Mesendoderm (in vitro differentiated cells): ENCODE data around the gene IQCK.

Source experiments
- DNase-seq: peaks from one replicate; pipeline ENCODE4 v3.0.0; 2013
- H2AK5ac ChIP-seq: 2 replicates; pipeline ENCODE4 v1.6.1; 2013; ENCODE audit warnings: low read length, inconsistent platforms
- H2BK120ac ChIP-seq: 2 replicates; pipeline ENCODE4 v1.6.1; 2013; ENCODE audit warnings: low read depth, mild to moderate bottlenecking, low read length, moderate library complexity, mixed read lengths
- H2BK15ac ChIP-seq: replicated peaks from 2 replicates; pipeline ENCODE4 v1.6.1; 2013; ENCODE audit warnings: low read depth, mild to moderate bottlenecking, moderate library complexity
- H2BK5ac ChIP-seq: 2 replicates; pipeline ENCODE4 v1.6.1; 2013; ENCODE audit warnings: low read length, inconsistent platforms
- H3K18ac ChIP-seq: 2 replicates; pipeline ENCODE4 v1.6.1; 2013; ENCODE audit warnings: mild to moderate bottlenecking, low read length, mixed read lengths
- H3K23ac ChIP-seq: one replicate; pipeline ENCODE4 v1.6.1; 2013; ENCODE audit warnings: low read length
- H3K27ac ChIP-seq: 2 replicates; pipeline ENCODE4 v1.5.1; 2013; ENCODE audit warnings: low read depth, mild to moderate bottlenecking, inconsistent platforms, low read length, moderate library complexity
- H3K27me3 ChIP-seq: 2 replicates; pipeline ENCODE4 v1.6.1; 2013; ENCODE audit warnings: low read length, control low read depth, mild to moderate bottlenecking, inconsistent platforms; ENCODE audit not compliant: insufficient read depth, poor library complexity
- H3K36me3 ChIP-seq: 2 replicates; pipeline ENCODE4 v1.6.1; 2013; ENCODE audit warnings: low read length, inconsistent platforms; ENCODE audit not compliant: control insufficient read depth, insufficient read depth
- H3K4ac ChIP-seq: one replicate; pipeline ENCODE4 v1.6.1; 2013; ENCODE audit warnings: low read depth, mild to moderate bottlenecking, low read length, moderate library complexity
- H3K4me1 ChIP-seq: 2 replicates; pipeline ENCODE4 v1.6.1; 2013; ENCODE audit warnings: low read depth, low read length, inconsistent platforms; ENCODE audit not compliant: control insufficient read depth
- H3K4me2 ChIP-seq: 2 replicates; pipeline ENCODE4 v1.6.1; 2013; ENCODE audit warnings: low read length
- H3K4me3 ChIP-seq: 2 replicates; pipeline ENCODE4 v1.5.1; 2013; ENCODE audit warnings: mild to moderate bottlenecking, low read length
- H3K56ac ChIP-seq: one replicate; pipeline ENCODE4 v1.6.1; 2013; ENCODE audit warnings: low read length
- H3K79me1 ChIP-seq: 2 replicates; pipeline ENCODE4 v1.6.1; 2013; ENCODE audit warnings: low read length, inconsistent platforms
- H3K79me2 ChIP-seq: 2 replicates; pipeline ENCODE4 v1.6.1; 2013; ENCODE audit warnings: mild to moderate bottlenecking, low read length; ENCODE audit not compliant: control insufficient read depth, insufficient read depth
- H3K9ac ChIP-seq: 2 replicates; pipeline ENCODE4 v1.6.1; 2013; ENCODE audit warnings: low read length, inconsistent platforms
- H4K5ac ChIP-seq: one replicate; pipeline ENCODE4 v1.6.1; 2013; ENCODE audit warnings: low read length
- H4K8ac ChIP-seq: one replicate; pipeline ENCODE4 v1.6.1; 2013; ENCODE audit warnings: low read depth, mild to moderate bottlenecking, control low read depth, low read length, moderate library complexity
- WGBS: extraction: QIAGEN DNeasy Blood & Tissue Kit; methylation state at CpG from one replicate; pipeline ENCODE4 v1.1.7; 2013; ENCODE audit warnings: low lambda C conversion rate, missing lambda C conversion rate; ENCODE audit not compliant: insufficient coverage; ENCODE audit errors: extremely low coverage; 5-methylcytosine and 5-hydroxymethylcytosine counted together

IQCK gene

GRCh38 chr16:19767497-19767896, 49.4 kb downstream of the IQCK start:
- no peaks in the 10 kb centered on the region for H3K36me3 ChIP-seq
- WGBS, result no CpG with 5 or more reads among the region's 13 CpGs

GRCh38 chr16:19769239-19769638, 51.2 kb downstream of the IQCK start:
- Histone ChIP-seq H3K4ac (no peak overlapping the region), H3K79me1 (no peaks in the 10 kb centered on the region), H2AK5ac (no peak overlapping the region), H2BK15ac (no peak overlapping the region), H2BK5ac (no peak overlapping the region), H3K27ac (no peak overlapping the region), H3K79me2 (no peaks in the 10 kb centered on the region), H2BK120ac (no peak overlapping the region), H3K4me2 (no peak overlapping the region), H3K36me3 (no peaks in the 10 kb centered on the region), H3K18ac (no peak overlapping the region), H3K56ac (no peak overlapping the region), H3K23ac (no peak overlapping the region), H3K9ac (no peak overlapping the region), H4K8ac (no peak overlapping the region), H3K4me1 (no peaks in the 10 kb centered on the region), H3K4me3 (no peak overlapping the region), H4K5ac (no peak overlapping the region), H3K27me3 (no peaks in the 10 kb centered on the region)
- no CpG with 5 or more reads among the region's 4 CpGs for WGBS
- no peak for DNase-seq

More at GRCh38 chr16:19767497-19767896, 49.4 kb downstream of the IQCK start:
- no peak for DNase-seq
- Histone ChIP-seq H3K79me2 (no peaks in the 10 kb centered on the region), H3K4me2 (no peak overlapping the region), H3K18ac (no peak overlapping the region), H3K4me3 (no peak overlapping the region), H3K9ac (no peak overlapping the region), H3K4ac (no peak overlapping the region), H2BK15ac (no peak overlapping the region), H3K23ac (no peak overlapping the region), H2BK5ac (no peak overlapping the region), H4K5ac (no peak overlapping the region), H3K79me1 (no peaks in the 10 kb centered on the region), H3K27me3 (no peaks in the 10 kb centered on the region), H3K4me1 (no peaks in the 10 kb centered on the region), H3K56ac (no peak overlapping the region), H4K8ac (no peak overlapping the region), H2BK120ac (no peak overlapping the region), H2AK5ac (no peak overlapping the region), H3K27ac (no peak overlapping the region)

DNA sequence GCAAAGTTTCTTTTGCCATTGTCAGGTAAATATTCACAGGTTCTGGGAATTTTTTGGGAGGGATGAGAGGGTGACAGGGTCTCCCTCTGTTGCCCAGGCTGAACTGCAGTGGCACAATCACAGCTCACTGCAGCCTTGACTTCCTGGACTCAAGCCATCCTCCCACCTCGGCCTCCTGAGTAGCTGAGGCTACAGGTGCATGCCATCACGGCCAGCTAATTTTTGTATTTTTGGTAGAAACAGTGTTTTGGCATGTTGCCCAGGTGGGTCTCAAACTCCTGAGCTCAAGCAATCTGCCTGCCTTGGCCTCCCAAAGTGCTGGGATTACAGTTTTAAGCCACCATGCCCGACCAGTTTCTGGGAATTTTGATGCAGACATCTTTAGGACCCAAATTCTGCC, 53.0 kb downstream of the IQCK start:
- WGBS, result no CpG with 5 or more reads among the region's 3 CpGs
- Histone ChIP-seq H2AK5ac (no peak overlapping the region), H2BK120ac (no peak overlapping the region), H3K56ac (no peak overlapping the region), H3K36me3 (no peaks in the 10 kb centered on the region), H3K4me2 (no peak overlapping the region), H2BK5ac (no peak overlapping the region), H4K8ac (no peak overlapping the region), H3K79me1 (no peaks in the 10 kb centered on the region), H3K4me1 (no peaks in the 10 kb centered on the region), H2BK15ac (no peak overlapping the region), H4K5ac (no peak overlapping the region), H3K9ac (no peak overlapping the region), H3K23ac (no peak overlapping the region), H3K18ac (no peak overlapping the region), H3K27me3 (no peaks in the 10 kb centered on the region), H3K4me3 (no peak overlapping the region), H3K79me2 (no peaks in the 10 kb centered on the region), H3K4ac (no peak overlapping the region), H3K27ac (no peak overlapping the region)
- DNase-seq, result no peak

DNA sequence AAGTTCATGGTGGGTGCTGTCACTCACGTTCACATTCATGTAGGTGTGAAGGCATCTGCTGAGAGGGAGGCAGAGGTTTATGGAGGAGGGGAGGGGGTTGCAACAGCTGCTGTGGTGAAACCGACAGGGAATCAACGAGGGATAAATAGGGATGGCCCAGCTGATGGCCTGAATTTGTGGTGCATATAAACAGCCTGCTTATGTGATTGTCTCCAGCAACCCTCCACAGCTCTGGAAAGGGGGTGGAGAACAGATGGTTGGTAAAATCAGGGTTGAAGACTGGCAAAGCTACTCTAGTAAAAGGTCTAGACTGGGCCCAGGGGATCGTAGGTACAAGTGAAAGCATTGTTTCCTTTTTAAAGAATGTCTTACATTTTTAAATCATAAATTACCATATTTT, 53.7 kb downstream of the IQCK start:
- no peaks in the 10 kb centered on the region for H3K36me3 ChIP-seq
- H3K56ac ChIP-seq, result no peak overlapping the region
- no peaks in the 10 kb centered on the region for H3K79me1 ChIP-seq
- H3K27me3 ChIP-seq, result no peaks in the 10 kb centered on the region
- no peaks in the 10 kb centered on the region for H3K79me2 ChIP-seq
- no peak overlapping the region for H3K27ac ChIP-seq
- no peak overlapping the region for H4K8ac ChIP-seq
- no peak overlapping the region for H2BK5ac ChIP-seq
- H3K4me2 ChIP-seq, result no peak overlapping the region
- H3K18ac ChIP-seq, result no peak overlapping the region
- no peak overlapping the region for H2BK15ac ChIP-seq
- H3K4me1 ChIP-seq, result no peaks in the 10 kb centered on the region
- WGBS, result no CpG with 5 or more reads among the region's 4 CpGs
- no peak overlapping the region for H2AK5ac ChIP-seq
- no peak overlapping the region for H3K9ac ChIP-seq
- DNase-seq, result no peak
- H4K5ac ChIP-seq, result no peak overlapping the region
- H3K4ac ChIP-seq, result no peak overlapping the region
- H3K4me3 ChIP-seq, result no peak overlapping the region
- H2BK120ac ChIP-seq, result no peak overlapping the region
- H3K23ac ChIP-seq, result no peak overlapping the region

GRCh38 chr16:19774024-19774423, 56.0 kb downstream of the IQCK start:
- Histone ChIP-seq H3K4me2 (no peak overlapping the region), H4K8ac (no peak overlapping the region), H2BK5ac (no peak overlapping the region), H3K4ac (no peak overlapping the region), H2BK15ac (no peak overlapping the region), H2BK120ac (no peak overlapping the region), H3K4me1 (no peaks in the 10 kb centered on the region), H3K56ac (no peak overlapping the region), H3K27me3 (no peaks in the 10 kb centered on the region), H3K36me3 (no peaks in the 10 kb centered on the region), H3K23ac (no peak overlapping the region), H4K5ac (no peak overlapping the region), H2AK5ac (no peak overlapping the region), H3K18ac (no peak overlapping the region), H3K27ac (no peak overlapping the region), H3K79me1 (no peaks in the 10 kb centered on the region), H3K79me2 (no peaks in the 10 kb centered on the region), H3K4me3 (no peak overlapping the region), H3K9ac (no peak overlapping the region)
- WGBS, result no CpG with 5 or more reads among the region's 2 CpGs
- DNase-seq, result no peak

- Histone ChIP-seq H3K23ac (no peak overlapping the region), H3K4me1 (no peaks in the 10 kb centered on the region)
These were observed 58.1 kb downstream of the IQCK start for GRCh38 chr16:19776147-19776546.

More at GRCh38 chr16:19776147-19776546, 58.1 kb downstream of the IQCK start:
- no peak overlapping the region for H3K4ac ChIP-seq
- no peak overlapping the region for H3K56ac ChIP-seq
- WGBS, result no CpG with 5 or more reads among the region's 3 CpGs
- H3K79me1 ChIP-seq, result no peaks in the 10 kb centered on the region
- no peak overlapping the region for H3K4me3 ChIP-seq
- no peak overlapping the region for H2BK15ac ChIP-seq
- no peaks in the 10 kb centered on the region for H3K27me3 ChIP-seq
- no peak overlapping the region for H3K18ac ChIP-seq
- H3K4me2 ChIP-seq, result no peak overlapping the region
- no peak overlapping the region for H2BK5ac ChIP-seq
- no peaks in the 10 kb centered on the region for H3K36me3 ChIP-seq
- no peaks in the 10 kb centered on the region for H3K79me2 ChIP-seq
- no peak overlapping the region for H4K8ac ChIP-seq
- H2AK5ac ChIP-seq, result no peak overlapping the region
- no peak overlapping the region for H3K27ac ChIP-seq
- DNase-seq, result no peak
- no peak overlapping the region for H3K9ac ChIP-seq
- H2BK120ac ChIP-seq, result no peak overlapping the region
- H4K5ac ChIP-seq, result no peak overlapping the region
